OCI-LY7 (cell line): ENCODE data around the gene SLC27A1. TPM values are rescaled to one million over a fixed set of nuclear protein-coding genes. Genes with fewer than 3 reads are reported as not detected.

Experiments
- BruUV-seq: library from RNA; stranded (reverse); fragments of 400-500 nt; replicated peaks from 2 replicates; lab custom pipeline; 2021; lab: Mats Ljungman, UMichigan
- CTCF ChIA-PET: fragments of 300-600 bp; sonication (Branson Sonifier 250); formaldehyde crosslinking; loops from one replicate; lab custom pipeline; 2022; ENCODE audit warnings: antibody characterized with exemption; ENCODE audit not compliant: unreplicated experiment; lab: Charles Lee
- POLR2A ChIA-PET: fragments of 300-600 bp; sonication (Branson Sonifier 250); formaldehyde crosslinking; loops from one replicate; lab custom pipeline; 2022; ENCODE audit warnings: antibody characterized with exemption; lab: Charles Lee
- DNase-seq: peaks from one replicate; pipeline ENCODE4 v3.0.0-alpha.2; 2015; ENCODE audit warnings: low spot score
- H2AFZ ChIP-seq: fragments of 200-600 bp; sonication (generic), shearing (Covaris generic); 2 replicates; pipeline ENCODE4 v1.6.1; 2014; ENCODE audit warnings: mild to moderate bottlenecking, antibody characterized with exemption, low read length, moderate library complexity
- H3K27ac ChIP-seq: fragments of 200-600 bp; sonication (generic); 2 replicates; pipeline ENCODE4 v1.5.1; 2014; ENCODE audit warnings: mixed run types, low read depth, mild to moderate bottlenecking, moderate library complexity, low read length, inconsistent platforms; ENCODE audit not compliant: poor library complexity, severe bottlenecking
- H3K36me3 ChIP-seq: fragments of 200-600 bp; sonication (generic); 2 replicates; pipeline ENCODE4 v1.6.1; 2014; ENCODE audit warnings: mild to moderate bottlenecking, antibody characterized with exemption, low read length, moderate library complexity, mixed read lengths; ENCODE audit not compliant: insufficient read depth
- H3K4me1 ChIP-seq: fragments of 200-600 bp; sonication (generic); 2 replicates; pipeline ENCODE4 v1.5.1; 2014; ENCODE audit warnings: mild to moderate bottlenecking, low read length; ENCODE audit not compliant: insufficient read depth, poor library complexity, severe bottlenecking
- H3K4me2 ChIP-seq: fragments of 200-600 bp; sonication (generic); 2 replicates; pipeline ENCODE4 v1.6.1; 2014; ENCODE audit warnings: mild to moderate bottlenecking, low read length
- H3K4me3 ChIP-seq: fragments of 200-600 bp; sonication (generic); 2 replicates; pipeline ENCODE4 v1.5.1; 2014; ENCODE audit warnings: mild to moderate bottlenecking, low read depth, low read length; ENCODE audit not compliant: poor library complexity, severe bottlenecking
- H3K79me2 ChIP-seq: fragments of 200-600 bp; sonication (generic); 2 replicates; pipeline ENCODE4 v1.6.1; 2016; ENCODE audit warnings: low read depth, mild to moderate bottlenecking, low read length, moderate library complexity, mixed read lengths; ENCODE audit not compliant: insufficient read depth
- H3K9me2 ChIP-seq: fragments of 200-600 bp; sonication (generic); 2 replicates; pipeline ENCODE4 v1.6.1; 2016; ENCODE audit warnings: mild to moderate bottlenecking, low read length, mixed read lengths; ENCODE audit not compliant: insufficient read depth
- H3K9me3 ChIP-seq: fragments of 200-600 bp; sonication (generic); 2 replicates; pipeline ENCODE4 v1.6.1; 2014; ENCODE audit warnings: mild to moderate bottlenecking, mixed run types, low read length, mixed read lengths
- H4K20me1 ChIP-seq: fragments of 200-600 bp; sonication (generic); 2 replicates; pipeline ENCODE4 v1.6.1; 2014; ENCODE audit warnings: mild to moderate bottlenecking, antibody characterized with exemption, low read length, moderate library complexity, mixed read lengths; ENCODE audit not compliant: insufficient read depth
- EZH2phosphoT487 ChIP-seq: fragments of 200-600 bp; sonication (generic); IDR thresholded peaks from 2 replicates; pipeline ENCODE4 v1.6.1; 2018; ENCODE audit warnings: low read depth, borderline replicate concordance, mild to moderate bottlenecking, mixed run types, antibody characterized with exemption, low read length, moderate library complexity, mixed read lengths
- intact Hi-C: fragments of 100-400 bp; cut with micrococcal nuclease; formaldehyde crosslinking; loops from one replicate; pipeline ENCODE4 v1.10.0; 2022; ENCODE audit not compliant: unreplicated experiment
- total RNA-seq, 2 experiments: library from RNA; depleted of rRNA in 1 of 2; stranded (reverse); fragments of >200 nt in 1 of 2; shearing (Covaris generic) in 1 of 2; gene quantifications; 2 replicates each; pipeline ENCODE4 v1.2.3, GENCODE V29; 2014 to 2022
- TF ChIP-seq, protein P1 (sequence below): fragments of 200-600 bp; sonication (generic); conservative IDR thresholded peaks from 2 replicates; pipeline ENCODE4 v1.5.1; 2014; ENCODE audit warnings: mild to moderate bottlenecking, antibody characterized with exemption, low read length, moderate library complexity, mixed read lengths

Gene SLC27A1
- total RNA-seq, 2 experiments from 2014 or later = 2.5 to 3.2 TPM

GRCh38 chr19:17447704-17448130 is 22.6 kb upstream of the SLC27A1 start:
- TF ChIP-seq, protein P1, sequence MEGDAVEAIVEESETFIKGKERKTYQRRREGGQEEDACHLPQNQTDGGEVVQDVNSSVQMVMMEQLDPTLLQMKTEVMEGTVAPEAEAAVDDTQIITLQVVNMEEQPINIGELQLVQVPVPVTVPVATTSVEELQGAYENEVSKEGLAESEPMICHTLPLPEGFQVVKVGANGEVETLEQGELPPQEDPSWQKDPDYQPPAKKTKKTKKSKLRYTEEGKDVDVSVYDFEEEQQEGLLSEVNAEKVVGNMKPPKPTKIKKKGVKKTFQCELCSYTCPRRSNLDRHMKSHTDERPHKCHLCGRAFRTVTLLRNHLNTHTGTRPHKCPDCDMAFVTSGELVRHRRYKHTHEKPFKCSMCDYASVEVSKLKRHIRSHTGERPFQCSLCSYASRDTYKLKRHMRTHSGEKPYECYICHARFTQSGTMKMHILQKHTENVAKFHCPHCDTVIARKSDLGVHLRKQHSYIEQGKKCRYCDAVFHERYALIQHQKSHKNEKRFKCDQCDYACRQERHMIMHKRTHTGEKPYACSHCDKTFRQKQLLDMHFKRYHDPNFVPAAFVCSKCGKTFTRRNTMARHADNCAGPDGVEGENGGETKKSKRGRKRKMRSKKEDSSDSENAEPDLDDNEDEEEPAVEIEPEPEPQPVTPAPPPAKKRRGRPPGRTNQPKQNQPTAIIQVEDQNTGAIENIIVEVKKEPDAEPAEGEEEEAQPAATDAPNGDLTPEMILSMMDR = no peak
- TF ChIP-seq EZH2phosphoT487 = no peak
- DNase-seq = no peak
- Histone ChIP-seq H3K9me3 (no peaks in the 10 kb centered on the region), H3K4me2 (no peak overlapping the region), H3K27ac (no peak overlapping the region), H3K4me1 (peaks cover 8% of the 10 kb centered on the region), H3K36me3 (no peaks in the 10 kb centered on the region), H3K9me2 (no peaks in the 10 kb centered on the region), H2AFZ (no peak overlapping the region), H3K4me3 (no peak overlapping the region), H3K79me2 (no peaks in the 10 kb centered on the region), H4K20me1 (no peaks in the 10 kb centered on the region)
- no TSS peak for BruUV-seq
- ChIA-PET CTCF (no interaction called here), POLR2A (no interaction called here)
- intact Hi-C loops = no loop called here

- H3K9me3 ChIP-seq = no peaks in the 10 kb centered on the region
- intact Hi-C loops = no loop called here
- no peaks in the 10 kb centered on the region for H3K9me2 ChIP-seq
- H3K4me1 ChIP-seq = peaks cover 11% of the 10 kb centered on the region
- no peaks in the 10 kb centered on the region for H4K20me1 ChIP-seq
- H3K79me2 ChIP-seq = no peaks in the 10 kb centered on the region
- CTCF ChIA-PET = no interaction called here
- H3K27ac ChIP-seq = no peak within 1 kb of the TSS
- BruUV-seq = no TSS peak
- DNase-seq = peak; percentile 18
- no peaks in the 10 kb centered on the region for H3K36me3 ChIP-seq
- H3K4me2 ChIP-seq = no peak within 1 kb of the TSS
- POLR2A ChIA-PET = no interaction called here
- no peak for TF ChIP-seq EZH2phosphoT487
- TF ChIP-seq, protein P1 = peak; percentile 70
- no peak within 1 kb of the TSS for H2AFZ ChIP-seq
- no peak within 1 kb of the TSS for H3K4me3 ChIP-seq
Measured at GRCh38 chr19:17448131-17448967, 22.0 kb upstream of the SLC27A1 start, which contains the start of gene TMEM221. Gene TMEM221, minus strand, starts transcription at chr19:17448668. Its CDS starts 206 bp downstream, at chr19:17448462.
